Measurements from ENCODE around the gene OR10A2.

DNA sequence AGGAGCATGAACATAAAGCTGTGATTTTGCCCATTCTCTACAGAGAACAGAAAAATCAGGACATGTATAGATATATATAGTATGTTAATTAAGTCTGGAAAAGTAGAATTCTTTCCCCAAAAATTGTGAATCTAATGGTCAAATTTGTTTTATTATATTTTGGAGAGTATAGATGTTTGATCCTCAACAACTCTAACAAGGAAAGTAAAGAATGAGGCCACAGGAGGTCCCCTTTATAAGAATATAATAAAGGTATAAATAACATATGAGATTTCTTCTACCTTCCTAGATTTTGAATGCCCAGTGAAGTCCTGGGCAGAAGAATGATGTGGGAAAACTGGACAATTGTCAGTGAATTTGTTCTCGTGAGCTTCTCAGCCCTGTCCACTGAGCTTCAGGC lies 13.5 kb downstream of the OR10A2 start, which contains the start of gene OR10A4:
- TF ChIP-seq, protein P1, sequence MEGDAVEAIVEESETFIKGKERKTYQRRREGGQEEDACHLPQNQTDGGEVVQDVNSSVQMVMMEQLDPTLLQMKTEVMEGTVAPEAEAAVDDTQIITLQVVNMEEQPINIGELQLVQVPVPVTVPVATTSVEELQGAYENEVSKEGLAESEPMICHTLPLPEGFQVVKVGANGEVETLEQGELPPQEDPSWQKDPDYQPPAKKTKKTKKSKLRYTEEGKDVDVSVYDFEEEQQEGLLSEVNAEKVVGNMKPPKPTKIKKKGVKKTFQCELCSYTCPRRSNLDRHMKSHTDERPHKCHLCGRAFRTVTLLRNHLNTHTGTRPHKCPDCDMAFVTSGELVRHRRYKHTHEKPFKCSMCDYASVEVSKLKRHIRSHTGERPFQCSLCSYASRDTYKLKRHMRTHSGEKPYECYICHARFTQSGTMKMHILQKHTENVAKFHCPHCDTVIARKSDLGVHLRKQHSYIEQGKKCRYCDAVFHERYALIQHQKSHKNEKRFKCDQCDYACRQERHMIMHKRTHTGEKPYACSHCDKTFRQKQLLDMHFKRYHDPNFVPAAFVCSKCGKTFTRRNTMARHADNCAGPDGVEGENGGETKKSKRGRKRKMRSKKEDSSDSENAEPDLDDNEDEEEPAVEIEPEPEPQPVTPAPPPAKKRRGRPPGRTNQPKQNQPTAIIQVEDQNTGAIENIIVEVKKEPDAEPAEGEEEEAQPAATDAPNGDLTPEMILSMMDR (IDR thresholded peaks at IDR 0.05): no peak
- no peak for TF ChIP-seq EP300 (IDR thresholded peaks at IDR 0.05)
- TF ChIP-seq POLR2A (IDR thresholded peaks at IDR 0.05): no peak

All from ovary (tissue), 3 donors.